ENCODE results near the gene TMUB1. TPM values are rescaled to one million over a fixed set of nuclear protein-coding genes. Genes with fewer than 3 reads are reported as not detected.

Gene TMUB1
- total RNA-seq, 4 donors from 2014 or later, result 58.5 to 61.7 (median 60.4) TPM

DNA sequence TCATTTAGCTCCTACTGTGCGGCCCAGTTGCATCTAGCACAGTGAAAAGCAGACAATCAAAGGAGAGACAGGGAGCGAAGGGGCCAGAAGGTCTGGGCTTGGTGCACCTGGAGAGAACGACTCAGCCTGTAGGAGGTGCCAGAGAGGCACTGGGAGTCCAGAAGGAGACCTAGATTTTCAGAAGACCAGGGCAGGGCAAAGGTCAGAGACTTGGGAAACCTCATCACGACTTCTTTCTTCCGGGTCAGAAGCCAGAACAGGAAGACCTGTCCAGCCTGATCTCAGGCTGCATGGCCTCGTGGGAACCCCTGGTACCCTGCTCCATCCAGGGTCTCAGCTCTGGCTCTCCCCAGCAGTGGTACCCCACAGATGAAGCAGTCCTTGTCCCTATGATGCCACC is 8.1 kb upstream of the TMUB1 start:
- H3K4me3 ChIP-seq (ENCODE audit: low read depth, poor library complexity, severe bottlenecking), result no peak overlapping the region
- no peak for DNase-seq (ENCODE audit: low spot score in 2 of 2)
- intact Hi-C loops (cut with DNase I; ENCODE audit: low total_unique reads), result no loop called here
- TF ChIP-seq, protein P1, sequence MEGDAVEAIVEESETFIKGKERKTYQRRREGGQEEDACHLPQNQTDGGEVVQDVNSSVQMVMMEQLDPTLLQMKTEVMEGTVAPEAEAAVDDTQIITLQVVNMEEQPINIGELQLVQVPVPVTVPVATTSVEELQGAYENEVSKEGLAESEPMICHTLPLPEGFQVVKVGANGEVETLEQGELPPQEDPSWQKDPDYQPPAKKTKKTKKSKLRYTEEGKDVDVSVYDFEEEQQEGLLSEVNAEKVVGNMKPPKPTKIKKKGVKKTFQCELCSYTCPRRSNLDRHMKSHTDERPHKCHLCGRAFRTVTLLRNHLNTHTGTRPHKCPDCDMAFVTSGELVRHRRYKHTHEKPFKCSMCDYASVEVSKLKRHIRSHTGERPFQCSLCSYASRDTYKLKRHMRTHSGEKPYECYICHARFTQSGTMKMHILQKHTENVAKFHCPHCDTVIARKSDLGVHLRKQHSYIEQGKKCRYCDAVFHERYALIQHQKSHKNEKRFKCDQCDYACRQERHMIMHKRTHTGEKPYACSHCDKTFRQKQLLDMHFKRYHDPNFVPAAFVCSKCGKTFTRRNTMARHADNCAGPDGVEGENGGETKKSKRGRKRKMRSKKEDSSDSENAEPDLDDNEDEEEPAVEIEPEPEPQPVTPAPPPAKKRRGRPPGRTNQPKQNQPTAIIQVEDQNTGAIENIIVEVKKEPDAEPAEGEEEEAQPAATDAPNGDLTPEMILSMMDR (IDR thresholded peaks at IDR 0.05), result no peak
- 56 to 58% methylated on average over 6 of the region's 6 CpGs for WGBS, 2 donors

DNA sequence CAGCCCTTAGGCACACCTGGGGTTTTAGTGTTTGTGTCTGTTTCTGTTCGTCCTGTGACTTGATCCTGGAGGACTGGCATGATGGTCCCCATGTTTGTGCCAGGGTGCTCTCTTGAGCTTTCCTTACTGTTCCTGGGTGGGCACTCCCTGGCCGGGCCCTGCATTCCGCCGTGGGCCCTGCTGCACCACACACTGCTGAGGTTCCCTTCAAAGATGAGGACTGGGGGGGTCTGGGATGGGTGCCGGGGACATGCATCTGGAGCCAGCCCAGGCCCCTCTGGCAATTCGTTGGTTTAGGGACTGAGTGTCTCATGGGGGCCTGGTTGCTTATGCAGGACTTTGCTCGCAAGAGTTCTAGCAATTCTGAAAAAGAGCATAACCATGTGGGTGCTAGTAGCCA is 7.7 kb upstream of the TMUB1 start:
- H3K4me3 ChIP-seq (ENCODE audit: low read depth, poor library complexity, severe bottlenecking), result no peak overlapping the region
- WGBS, 2 donors, result 90 to 92% methylated on average over 7 of the region's 7 CpGs
- intact Hi-C loops (cut with DNase I; ENCODE audit: low total_unique reads), result no loop called here
- no peak for DNase-seq (ENCODE audit: low spot score in 2 of 2)
- TF ChIP-seq POLR2A (IDR thresholded peaks at IDR 0.05), result no peak
- TF ChIP-seq, protein P1 (IDR thresholded peaks at IDR 0.05), result no peak

DNA sequence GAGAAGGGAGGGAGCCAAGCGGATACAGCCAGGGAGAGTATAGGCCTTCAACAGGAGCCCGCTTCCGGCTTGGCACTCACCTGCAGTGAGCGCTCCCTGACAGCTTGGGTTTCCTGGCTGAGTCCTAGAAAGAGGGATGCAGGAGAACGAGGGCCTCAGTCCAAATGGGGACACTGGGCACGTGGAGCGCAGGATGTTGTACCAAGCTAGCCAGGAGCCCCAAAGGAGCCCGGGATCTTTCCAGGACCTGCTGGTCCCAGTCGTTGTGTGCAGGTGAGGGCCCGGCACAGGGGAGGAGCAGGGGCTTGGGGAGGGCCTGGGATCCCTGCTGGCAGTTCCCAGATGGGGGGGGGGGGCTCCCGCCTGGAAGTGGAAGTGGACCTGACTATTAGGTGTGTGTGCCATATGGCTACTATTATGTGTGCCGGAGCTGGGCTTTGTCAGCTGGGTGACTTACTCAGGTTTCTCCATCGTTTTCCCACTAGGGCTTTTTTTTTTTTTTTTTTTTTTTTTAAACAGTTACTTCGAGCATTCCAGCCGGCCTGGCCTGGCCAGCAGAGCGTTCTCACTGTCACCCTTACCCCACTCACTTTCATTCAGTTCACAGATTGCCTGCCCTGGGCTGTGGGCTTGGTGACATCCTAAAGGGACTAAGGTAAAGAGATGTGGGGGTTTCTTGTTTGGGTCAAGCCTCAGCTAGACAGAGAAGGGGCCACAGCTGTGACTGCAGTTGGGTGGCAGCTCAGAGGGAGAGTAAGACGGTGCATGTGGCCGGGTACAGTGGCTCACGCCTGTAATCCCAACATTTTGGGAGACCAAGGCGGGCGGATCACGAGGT is 6.8 kb upstream of the TMUB1 start:
- no peak overlapping the region for H3K4me3 ChIP-seq (ENCODE audit: low read depth, poor library complexity, severe bottlenecking)
- intact Hi-C loops (cut with DNase I; ENCODE audit: low total_unique reads), result no loop called here
- WGBS, 2 donors, result 72 to 76% methylated on average over 18 to 22 of the region's 22 CpGs
- DNase-seq (ENCODE audit: low spot score in 2 of 2), result no peak
- no peak for TF ChIP-seq POLR2A (IDR thresholded peaks at IDR 0.05)
- TF ChIP-seq, protein P1 (IDR thresholded peaks at IDR 0.05), result no peak

DNA sequence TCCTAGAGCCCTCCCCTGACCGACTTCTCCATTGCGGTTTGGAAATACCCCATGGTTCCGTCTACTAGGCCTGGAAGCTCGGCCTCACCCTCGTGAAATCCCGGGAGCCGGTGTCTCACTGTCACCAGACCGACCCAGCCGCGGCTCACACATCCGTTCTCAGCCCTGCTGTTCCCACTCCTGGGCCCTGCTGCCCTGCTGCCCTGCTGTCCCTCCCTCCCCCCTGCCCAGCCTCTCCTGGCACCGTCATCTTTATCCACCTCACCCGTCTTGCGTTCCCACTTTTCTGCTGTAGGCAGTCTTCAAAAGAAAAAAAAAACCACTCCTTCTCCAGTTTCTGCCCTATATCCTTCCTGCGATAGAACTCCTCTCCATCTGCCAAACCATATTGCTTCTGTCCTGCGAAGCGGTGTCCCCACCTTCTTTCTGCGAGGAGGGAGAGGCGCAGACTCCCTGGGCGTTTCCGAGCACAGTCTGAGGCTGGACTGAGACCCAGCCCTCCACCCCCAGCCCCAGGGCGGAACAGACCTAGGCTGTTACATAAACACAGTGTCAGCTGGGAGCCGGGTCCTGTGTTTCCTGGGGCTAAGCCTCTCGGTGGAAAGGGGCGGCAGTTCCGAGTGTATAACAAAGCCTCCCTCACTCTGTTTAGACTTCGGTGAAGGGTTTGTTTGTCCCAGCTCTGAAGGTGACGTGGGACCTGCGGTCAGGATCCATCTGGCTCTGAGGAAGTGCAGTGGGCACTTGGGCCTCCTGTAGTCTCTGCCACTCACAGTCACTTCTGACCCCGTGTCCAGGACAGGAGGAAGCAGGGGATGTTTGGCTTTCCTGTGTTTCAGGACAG is 5.8 kb upstream of the TMUB1 start:
- DNase-seq (ENCODE audit: low spot score in 2 of 2), result peak; percentile 86 to 97
- intact Hi-C loops (cut with DNase I; ENCODE audit: low total_unique reads), result no loop called here
- no peak overlapping the region for H3K4me3 ChIP-seq (ENCODE audit: low read depth, poor library complexity, severe bottlenecking)
- TF ChIP-seq, protein P1 (IDR thresholded peaks at IDR 0.05), result no peak
- no peak for TF ChIP-seq POLR2A (IDR thresholded peaks at IDR 0.05)
- 10 to 12% methylated on average over 30 of the region's 30 CpGs for WGBS, 2 donors

DNA sequence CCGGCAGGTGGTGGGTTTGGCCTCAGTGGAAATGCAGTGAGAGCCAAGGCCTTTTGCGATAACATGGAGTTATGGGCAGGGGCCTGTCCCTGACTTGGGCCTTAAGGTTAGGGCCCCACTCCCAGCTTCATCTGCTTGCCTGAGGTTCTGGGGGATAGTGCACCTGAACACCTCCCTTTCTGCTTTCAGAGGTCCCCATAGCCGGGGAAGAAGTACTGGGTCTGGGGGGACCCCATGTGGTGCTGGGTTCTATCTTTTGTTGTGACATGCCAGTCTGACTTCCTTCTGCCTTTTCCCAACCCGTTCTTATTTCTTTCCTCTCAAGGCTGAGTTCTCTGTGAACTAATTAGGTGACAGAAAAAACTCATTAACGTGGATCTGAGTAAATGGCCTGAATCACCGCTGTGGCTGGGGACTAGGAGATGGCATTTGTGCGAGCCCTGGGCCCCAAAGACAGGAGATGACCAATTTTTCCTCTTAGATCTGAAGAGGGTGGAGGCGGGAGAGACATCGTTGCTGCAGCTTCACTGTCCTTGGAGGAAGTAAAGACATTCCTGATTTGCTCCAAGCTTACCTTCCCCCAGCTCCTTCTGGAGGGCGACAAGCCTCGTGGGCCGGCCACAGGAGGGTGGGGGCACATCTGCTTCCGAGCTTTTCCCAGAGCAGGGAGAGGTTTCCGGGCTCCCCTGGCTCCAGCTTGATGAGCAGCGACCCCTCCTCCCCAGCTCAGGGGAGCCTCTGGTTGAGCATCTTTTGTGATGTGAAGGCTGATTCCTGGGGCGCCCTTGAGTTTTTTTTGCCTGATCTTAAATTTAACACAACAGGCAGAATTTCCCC is 4.9 kb upstream of the TMUB1 start:
- peak overlapping the region; percentile 62 for H3K4me3 ChIP-seq (ENCODE audit: low read depth, poor library complexity, severe bottlenecking)
- TF ChIP-seq, protein P1 (IDR thresholded peaks at IDR 0.05), result no peak
- no peak for TF ChIP-seq POLR2A (IDR thresholded peaks at IDR 0.05)
- no peak for DNase-seq (ENCODE audit: low spot score in 2 of 2)
- intact Hi-C loops (cut with DNase I; ENCODE audit: low total_unique reads), result no loop called here
- 25% methylated on average over 16 of the region's 16 CpGs for WGBS, 2 donors

All from lower leg skin (tissue), 4 donors.